Glomerular visceral epithelial cell (primary cell): ENCODE data around the gene PDE11A.
A peak's percentile ranks its signal among the peaks of the same experiment; 100 is the strongest.

Source experiments
- DNase-seq: peaks from one replicate; pipeline ENCODE4 v3.0.0-alpha.2; 2016; ENCODE audit errors: extremely low spot score

PDE11A gene

DNA sequence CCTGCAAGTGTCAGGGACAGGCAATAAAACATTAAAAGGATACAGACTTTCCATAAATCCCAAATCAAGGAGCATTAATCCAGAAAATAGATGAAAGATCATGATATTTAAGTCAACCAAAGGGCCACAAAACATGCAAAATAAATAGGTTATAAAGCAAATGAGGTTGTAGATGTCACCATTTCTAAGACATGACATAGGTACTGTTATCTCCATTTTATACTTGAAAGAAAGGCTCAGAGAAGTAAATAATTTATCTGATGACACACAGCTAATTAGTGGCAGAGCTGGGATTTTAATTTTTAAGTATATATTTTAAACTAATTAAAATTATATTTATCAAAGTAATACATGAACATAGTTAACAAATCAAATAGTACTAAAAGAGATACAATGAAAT is 378.2 kb downstream of the PDE11A start:
- no peak for DNase-seq

DNA sequence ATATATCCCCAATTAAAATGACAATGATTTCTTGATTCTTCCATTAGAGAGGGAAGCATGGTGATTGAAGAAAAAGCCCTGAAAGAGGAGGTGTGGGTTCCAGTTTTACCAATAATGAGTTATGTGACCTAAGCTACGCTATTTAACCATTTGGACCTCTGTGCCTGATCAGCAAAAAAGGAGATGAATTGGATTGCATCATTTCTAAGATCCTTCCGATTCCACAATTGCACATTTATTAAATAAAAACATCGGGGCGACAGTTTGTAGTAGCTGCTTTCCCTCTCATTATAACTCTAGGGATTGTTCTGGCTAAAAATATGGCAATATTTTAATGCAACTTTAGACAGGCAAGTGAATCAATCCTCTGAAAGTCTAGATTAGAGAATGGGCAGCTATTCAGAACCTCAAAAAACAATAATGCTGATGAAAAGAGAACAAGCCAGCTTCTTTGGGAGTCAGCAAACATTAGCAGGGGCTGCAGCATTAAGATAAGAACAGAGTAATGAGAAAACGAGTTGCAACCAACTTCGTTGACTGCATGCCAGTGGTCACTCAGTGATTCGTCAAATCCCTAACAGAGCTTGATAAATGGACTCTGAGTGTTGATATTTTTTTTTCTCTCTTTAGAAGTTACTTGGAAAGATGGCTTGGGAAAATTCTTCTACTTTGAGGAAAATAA is 378.8 kb downstream of the PDE11A start:
- no peak for DNase-seq

DNA sequence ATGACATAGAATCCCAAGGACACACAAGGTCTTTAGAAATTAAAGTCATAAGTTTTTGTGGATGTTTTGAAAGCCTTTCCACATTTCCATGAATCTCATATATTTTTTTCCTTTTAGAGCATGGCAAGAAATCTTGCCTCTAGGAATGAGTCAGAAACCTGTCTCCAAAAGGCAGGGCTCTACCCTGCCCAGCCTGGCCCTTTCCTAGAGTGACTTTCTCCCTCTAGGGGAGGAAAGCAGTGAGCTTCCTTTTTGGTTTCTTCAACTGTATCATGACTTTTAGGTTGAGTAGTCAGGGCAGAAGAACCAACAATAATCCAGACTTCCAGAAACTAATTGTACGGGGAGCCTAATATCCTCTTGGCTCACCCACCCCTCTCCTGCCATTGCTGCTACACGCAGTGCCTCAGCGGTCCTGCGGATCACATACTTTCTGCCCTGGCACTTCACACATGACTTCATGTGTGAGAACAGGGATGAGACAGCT is 379.8 kb downstream of the PDE11A start:
- DNase-seq, result peak; percentile 78

DNA sequence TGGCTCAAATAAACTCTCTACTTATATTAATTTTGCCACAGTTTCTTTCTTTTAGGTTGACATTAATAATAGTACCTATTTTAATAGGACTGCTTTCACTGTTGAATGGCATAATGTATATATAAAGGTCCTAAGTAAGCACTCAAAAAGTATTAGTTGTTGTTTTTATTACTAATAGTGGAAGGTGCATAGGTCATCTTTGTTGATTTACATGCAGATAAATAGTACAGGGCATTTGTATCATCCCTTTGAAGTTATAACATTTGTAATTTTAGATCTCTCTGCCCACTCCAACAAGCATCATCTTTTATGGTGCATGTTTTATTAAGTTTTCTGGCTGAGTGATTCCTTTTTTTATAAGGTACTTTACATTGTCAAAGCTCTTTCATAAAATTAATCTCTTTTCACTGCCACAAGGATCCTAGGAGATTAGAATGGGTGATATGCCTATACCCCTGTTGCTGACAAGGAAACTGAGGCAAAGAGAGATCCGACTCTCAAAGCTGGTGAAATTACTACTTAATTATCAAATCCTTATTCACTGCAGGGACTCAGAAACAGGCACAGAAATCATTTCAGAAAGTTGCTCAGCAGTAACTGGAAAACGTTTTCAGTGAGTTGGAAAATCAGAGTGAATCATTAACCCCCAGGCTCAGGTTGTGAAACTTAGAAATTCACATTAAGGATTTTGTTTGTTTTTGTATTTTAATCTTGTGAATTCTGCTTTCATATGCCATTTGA is 380.4 kb downstream of the PDE11A start:
- peak; percentile 59 for DNase-seq

DNA sequence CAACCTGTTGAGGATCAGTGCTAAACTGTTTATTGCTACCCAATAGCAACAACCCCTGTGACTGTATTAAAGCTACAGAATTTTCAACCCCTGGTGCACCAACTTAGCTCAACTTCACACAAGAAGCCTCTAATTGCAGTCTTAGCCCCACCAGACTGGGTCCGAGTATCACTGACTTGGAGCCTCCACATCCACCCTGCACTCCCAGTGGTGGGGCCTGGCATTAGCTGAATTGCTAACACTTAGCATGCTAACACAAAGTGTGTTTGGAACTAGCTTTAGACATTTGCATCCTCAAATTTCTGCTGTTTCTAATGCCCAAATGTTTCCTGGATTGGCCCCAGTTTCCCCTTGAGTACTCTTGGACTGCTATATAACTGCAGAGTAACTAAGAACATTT is 381.4 kb downstream of the PDE11A start:
- DNase-seq, result no peak

DNA sequence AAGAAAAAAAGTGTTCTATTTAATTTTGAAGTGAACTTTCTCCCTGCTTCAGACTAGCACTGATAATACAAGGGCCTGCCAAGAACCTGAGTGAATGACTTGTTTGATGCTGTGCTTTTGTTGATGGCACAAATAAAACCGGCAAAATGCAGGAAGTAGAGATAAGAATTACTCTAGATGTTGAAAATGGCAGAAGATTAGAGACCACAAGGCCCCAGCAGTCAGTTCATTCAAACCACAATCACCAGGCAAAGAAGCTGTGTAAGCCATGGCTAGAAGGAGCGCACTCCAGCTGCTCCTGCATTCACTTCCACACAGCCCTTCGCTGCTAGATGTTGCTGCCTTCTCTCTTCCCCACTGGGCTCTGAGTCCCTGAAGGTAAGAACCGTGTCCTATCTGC is 383.0 kb downstream of the PDE11A start:
- no peak for DNase-seq

DNA sequence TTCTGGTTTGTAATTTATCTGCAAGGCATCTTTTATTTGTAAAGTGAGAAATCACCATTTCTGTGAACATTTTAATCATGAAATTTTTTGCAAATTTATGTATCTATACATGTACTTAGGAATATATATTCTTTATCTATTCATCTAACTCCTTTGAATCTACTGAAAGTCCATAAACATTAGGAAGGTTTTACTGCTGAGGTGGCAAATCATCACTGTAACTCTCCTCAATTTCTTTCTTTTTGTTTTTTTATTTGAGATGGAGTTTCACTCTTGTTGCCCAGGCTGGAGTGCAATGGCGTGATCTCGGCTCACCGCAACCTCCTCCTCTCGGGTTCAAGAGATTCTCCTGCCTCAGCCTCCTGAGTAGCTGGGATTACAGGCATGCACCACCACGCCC is 383.7 kb downstream of the PDE11A start:
- no peak for DNase-seq

DNA sequence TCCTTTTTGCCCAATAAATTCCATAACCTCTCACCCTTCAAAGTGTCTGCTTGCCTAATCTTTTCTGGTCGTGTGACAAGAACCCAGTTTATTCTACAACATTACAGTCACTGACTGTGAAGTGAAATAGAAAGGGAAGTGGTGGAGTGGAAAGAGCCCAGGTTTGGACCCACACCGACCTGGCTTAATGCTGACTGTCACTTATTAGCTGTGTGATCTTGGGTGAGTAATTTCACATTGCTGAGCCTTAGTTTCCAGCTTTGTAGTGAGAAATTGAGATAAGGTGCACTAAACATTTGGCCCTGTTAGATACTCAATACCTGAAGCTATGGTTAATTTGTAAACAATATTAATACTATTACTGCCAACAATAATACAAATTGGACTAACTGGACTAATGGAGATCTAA is 388.9 kb downstream of the PDE11A start:
- no peak for DNase-seq

DNA sequence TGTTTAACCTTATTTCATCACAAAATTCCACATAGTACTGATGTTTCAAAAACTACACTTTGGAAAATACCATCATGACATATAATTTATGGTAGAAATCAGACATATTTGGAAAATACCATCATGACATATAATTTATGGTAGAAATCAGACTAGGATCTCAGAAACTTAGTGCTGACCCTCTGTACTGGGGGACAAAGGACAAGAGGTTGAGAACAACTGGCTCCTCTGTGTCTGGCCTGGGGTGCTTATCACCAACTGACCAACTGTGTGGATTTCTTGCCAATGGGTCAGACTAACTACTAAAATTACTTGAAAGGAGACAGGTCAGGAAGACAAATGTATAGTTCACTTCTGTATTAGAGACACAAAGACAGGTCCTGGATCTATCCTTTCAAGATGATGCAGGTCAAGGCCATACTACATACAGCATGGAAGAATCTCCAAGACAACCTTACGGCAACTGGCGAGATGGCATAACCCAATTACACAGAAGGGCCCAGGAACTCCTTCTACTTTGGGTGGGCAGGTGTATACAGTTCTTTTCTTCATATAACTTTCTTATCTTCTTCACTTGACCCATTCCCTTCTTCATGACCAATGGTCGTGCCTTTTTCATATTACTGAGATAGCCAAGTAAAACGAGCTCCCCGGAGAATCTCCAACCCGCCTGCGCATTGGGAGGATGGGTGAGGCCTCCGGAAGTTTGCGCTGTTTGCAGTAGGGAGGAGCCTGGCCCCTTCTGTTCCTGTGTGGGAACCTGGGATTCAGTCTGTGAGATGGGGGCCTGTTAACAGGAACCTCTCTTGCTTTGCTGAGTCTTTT is 389.5 kb downstream of the PDE11A start:
- DNase-seq, result no peak

DNA sequence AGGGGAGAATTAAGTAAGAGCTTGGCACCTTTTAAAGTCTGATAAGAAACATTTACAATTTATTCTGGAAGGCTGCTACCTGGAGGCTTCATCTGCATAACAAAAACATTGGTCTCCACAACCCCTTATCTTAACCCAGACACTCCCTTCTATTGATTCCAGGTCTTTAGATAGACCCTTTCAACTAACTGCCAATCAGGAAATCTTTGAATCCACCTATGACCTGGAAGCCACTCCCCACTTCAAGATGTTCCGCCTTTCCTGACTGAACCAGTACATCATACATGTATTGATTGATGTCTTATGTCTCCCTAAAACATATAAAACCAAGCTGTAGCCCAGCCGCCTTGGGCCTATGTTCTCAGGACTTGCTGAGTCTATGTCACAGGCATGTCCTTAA is 390.6 kb downstream of the PDE11A start:
- DNase-seq, result no peak

DNA sequence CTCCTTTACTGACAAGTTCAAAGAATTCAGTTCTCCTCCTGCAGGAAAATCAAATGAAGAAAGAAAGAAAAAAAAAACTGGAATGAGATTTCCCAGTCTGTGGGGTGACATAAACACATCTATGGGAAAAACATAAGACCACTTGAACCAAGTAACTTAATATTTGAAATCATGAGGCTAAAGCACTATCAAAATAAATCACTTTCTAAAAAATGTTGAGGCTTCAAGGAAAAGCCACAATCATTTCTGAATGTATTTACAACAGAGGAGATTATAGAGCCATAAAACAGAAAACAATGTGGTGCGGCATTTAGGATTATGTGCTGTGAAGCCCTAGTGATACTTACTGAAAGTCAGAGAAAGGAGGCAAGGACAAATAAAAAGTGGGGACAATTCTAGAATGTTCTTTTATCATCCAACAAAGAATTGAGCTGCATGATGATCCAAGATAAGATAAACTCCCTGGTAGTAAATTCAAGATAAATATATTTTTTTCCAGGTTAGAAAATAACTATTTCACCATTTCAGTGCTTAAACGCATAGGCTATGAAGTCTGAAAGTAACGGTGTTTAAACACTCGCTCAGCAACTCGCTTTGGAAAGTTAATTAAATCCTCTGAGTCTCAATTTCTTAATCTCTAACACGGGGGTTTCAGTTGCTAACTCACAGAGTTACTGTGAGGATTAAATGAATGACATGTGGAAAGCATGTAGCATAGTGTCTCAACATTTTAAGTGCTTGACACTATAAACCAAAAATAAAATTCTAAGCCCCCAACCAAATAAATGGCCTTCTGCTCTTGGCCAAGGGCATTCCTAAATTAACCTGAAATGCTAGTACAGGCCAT is 391.5 kb downstream of the PDE11A start:
- DNase-seq, result no peak

DNA sequence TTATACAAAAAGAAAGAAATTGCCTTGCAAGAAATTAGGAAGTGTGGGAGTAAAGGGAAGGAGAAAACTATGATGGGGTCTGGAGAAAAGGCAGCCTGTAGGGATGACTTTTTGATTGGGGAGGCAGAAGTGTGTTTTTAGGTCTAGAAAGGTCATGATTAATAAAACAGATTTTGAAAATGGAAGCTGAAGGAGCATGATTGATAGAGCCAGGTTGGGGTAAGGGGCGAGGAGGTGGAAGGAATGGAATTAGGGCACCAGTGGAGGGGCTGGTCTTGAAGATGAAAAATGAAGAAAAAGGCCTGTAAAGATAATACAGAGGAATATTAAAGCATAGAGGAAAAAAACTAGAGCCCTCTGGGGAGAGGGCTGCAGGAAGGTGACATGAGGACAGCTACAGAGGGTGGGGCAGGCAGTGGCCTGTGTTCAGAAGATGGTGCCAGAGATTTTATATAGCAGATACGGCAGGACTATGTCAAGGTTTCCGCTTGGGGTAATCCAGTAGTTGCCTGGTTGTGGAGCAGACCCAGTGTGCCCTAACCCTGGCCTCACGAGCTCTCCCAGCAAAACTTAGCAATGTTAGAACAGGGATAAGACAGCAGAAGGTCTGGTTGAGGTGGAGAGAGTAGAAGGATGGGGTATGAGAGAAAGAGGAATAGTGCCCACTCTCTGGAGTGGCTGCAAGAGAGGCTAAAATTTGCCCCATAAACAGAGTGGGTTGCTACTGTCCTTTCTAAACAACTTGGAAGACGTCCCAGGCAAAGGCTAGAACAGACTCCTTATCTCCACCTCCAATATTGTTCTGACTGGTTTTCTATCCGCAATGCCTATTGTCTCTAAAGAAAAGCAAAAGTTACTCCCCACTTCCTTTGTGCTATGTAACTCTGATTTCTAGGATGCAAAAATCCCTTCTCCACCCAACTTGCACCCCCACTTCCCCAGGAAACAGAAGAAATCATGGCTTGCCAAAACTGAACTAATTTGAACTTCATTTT is 392.7 kb downstream of the PDE11A start:
- no peak for DNase-seq

DNA sequence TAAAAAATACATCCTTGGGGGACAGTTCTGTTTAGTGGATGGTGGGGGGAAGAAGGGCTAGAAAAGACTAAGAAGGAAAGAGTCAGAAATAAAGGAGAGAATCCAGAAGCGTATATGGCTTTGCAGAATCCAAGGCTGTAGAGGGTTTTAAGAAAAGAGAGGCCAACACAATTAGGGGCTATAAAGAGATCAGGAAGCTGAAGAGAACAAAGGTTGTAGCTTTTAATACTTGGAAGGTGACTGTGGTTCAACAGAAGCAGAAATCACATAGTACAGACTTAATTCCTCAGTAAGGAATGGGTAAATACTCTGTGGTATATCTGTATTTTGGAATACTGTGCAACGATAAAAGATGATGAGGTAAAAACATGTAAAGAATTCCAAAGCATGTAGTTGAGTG is 393.6 kb downstream of the PDE11A start:
- no peak for DNase-seq

DNA sequence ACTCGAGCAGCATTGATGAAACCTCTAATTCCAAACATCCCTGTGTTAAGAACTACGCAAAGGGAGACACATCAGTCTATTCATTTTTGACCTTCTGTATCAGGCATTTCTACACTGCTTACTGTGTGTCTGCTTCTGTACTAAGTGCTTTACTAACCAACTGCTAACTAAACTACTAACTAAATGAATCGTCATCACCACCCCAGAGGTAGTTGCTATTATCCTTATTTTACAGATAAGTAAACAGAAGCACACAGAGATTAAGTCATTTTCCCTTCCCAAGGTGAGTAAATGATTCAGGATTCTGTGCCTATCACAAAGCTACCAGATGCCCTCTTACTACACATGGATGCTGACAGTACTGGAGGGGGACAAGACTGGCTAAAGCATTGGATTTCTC is 395.9 kb downstream of the PDE11A start:
- DNase-seq, result no peak

DNA sequence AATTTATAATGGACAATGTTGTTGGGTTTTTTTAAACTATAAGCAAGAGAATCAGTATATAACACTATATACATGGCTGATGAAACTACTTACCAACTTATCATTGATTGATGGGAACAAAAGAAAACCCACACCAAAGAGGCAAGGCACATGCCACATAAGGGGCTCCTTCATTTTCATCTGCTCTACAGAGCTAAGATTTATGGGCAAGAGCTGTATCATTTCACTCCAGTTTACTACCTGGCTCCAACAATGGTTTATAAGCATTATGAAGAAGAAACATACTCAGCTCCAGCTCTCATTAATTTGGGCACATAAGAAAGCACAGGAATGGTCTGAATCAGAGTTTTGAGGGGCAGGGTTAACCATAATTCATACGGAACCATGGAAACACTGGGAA is 396.8 kb downstream of the PDE11A start:
- DNase-seq, result no peak

DNA sequence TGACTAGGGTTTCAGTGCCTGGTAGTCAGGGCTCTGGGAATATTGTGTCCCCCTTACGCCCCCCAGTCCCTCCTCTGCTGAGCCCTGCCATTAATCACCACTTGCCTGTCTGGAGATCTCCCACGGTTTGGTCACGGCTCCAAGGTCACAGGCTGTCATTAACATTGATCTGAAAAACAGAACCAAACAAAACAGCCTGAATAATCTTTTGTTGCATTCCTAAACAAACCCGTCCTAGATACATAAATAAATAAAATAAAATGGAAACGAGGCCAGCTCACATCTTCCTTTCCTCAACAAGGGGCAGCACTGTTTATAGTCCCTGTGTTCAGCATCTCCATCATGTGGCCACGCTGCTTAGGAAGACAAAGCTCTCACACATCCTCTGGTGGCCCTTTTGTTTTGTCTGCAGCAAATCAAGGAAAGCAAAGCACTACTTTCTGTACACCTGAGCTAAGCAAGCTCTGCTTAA is 397.2 kb downstream of the PDE11A start:
- no peak for DNase-seq

DNA sequence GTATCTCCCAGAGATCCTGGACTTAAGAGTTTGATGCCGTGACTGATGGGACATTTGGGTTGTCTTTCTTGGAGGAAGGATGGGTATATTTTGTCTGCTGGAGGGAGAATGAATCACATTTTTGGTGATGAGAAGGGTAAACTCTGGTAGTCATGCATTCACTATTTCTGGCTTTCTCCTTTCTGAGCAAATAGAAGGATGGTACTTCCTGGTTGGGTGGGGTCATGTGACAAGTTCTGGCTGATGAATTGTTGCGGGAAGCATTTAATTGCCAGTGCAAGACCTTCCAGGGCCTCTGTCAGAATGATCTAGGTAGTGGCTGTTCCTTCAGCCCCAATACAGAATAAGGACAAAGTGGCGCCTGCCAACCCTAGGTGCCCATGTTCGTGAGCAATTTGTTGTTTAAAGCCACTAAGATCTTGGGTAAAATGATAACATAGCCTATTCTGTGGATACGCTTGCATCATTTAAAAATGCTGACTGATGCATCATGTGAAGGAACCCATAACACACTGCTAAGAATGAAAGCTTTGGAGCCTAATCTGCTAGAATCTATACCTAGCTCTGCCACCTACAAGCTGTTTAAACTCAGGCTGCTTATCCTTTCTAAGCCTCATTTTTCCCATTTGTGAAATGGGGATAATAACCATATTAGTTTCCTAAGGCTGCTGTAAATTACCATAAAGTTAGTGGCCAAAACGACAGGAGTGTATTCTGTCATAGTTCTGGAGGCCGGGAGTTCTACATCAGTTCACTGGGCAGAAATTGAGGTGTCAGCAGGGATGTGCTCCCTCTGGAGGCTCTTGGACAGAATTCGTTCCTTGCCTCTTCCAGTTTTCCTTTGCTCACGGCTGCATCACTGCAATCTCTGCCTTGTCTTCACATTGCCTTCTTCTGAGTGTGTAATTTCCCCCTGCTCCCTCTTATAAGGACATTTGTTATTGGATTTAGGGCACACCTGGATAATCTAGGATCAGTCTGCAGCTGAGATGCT is 398.7 kb downstream of the PDE11A start:
- DNase-seq, result no peak

DNA sequence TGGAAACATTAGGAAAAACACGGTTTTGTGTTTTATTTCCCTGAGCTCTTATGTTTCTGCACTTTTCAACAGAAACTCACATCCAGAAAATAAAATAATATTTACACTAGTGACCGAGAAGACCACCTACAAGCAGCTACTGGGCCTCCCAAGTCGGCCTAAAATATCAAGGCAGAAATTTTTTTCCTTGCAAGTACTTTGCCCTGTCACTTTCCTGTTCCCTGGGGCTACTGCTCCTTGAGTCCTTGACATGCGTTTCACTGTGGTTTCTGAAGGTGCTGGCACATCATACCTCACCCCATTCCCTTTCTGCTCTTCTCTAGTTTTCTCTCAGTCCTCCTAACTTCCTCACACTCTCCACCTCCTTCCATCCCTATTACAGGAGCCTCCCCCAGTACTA is 400.9 kb downstream of the PDE11A start:
- DNase-seq, result no peak
